Measurements from ENCODE around the gene PTCH2.
A peak's percentile ranks its signal among the peaks of the same experiment; 100 is the strongest.

- TF ChIP-seq POLR2A (IDR thresholded peaks at IDR 0.05) (no peak), CTCF (IDR thresholded peaks at IDR 0.05) (peak; percentile 58 to 76 (median 70))
Observed at GRCh38 chr1:44835738-44836675, 7.0 kb downstream of the PTCH2 start.
